GM13976 (cell line): ENCODE results near the gene LIMCH1.

Experiments used
- DNase-seq: peaks from one replicate; pipeline ENCODE4 v3.0.0; 2012; ENCODE audit warnings: low spot score
- CTCF ChIP-seq: IDR thresholded peaks from 2 replicates; pipeline ENCODE4 v1.5.1; 2012; ENCODE audit warnings: borderline replicate concordance, mild to moderate bottlenecking; ENCODE audit not compliant: insufficient read depth; ENCODE audit errors: extremely low read depth, missing control alignments, control extremely low read depth
- in situ Hi-C: fragments of 300-500 bp; cut with MboI; formaldehyde crosslinking; loops from one replicate; pipeline ENCODE4 v1.12.0; 2022; ENCODE audit warnings: low sequenced_read_pairs, mixed read lengths, inconsistent platforms; ENCODE audit not compliant: unreplicated experiment

LIMCH1 gene

GRCh38 chr4:41610474-41610873, 72.5 kb downstream of the LIMCH1 start:
- in situ Hi-C loops, result no loop called here
- TF ChIP-seq CTCF, result no peak
- DNase-seq, result no peak

- in situ Hi-C loops, result no loop called here
- no peak for DNase-seq
- no peak for TF ChIP-seq CTCF
Measured at GRCh38 chr4:41611124-41611838, 73.3 kb downstream of the LIMCH1 start.

- no peak for DNase-seq
- in situ Hi-C loops, result no loop called here
- no peak for TF ChIP-seq CTCF
Measured at GRCh38 chr4:41611881-41612871, 74.2 kb downstream of the LIMCH1 start.

- in situ Hi-C loops, result no loop called here
Measured at GRCh38 chr4:41613386-41613785, 75.4 kb downstream of the LIMCH1 start.

GRCh38 chr4:41613821-41614220, 75.9 kb downstream of the LIMCH1 start:
- no peak for DNase-seq
- no peak for TF ChIP-seq CTCF
- in situ Hi-C loops, result no loop called here

More at GRCh38 chr4:41613386-41613785, 75.4 kb downstream of the LIMCH1 start:
- DNase-seq, result no peak
- TF ChIP-seq CTCF, result no peak

- in situ Hi-C loops, result no loop called here
- no peak for DNase-seq
- TF ChIP-seq CTCF, result no peak
Measured at GRCh38 chr4:41614519-41614918, 76.6 kb downstream of the LIMCH1 start.
